GM12801 (cell line): ENCODE data around the gene NKX2-1.

Experiments
- CTCF ChIP-seq: IDR thresholded peaks from one replicate; pipeline ENCODE4 v1.5.1; 2011; ENCODE audit warnings: control low read depth; ENCODE audit not compliant: insufficient read length; ENCODE audit errors: extremely low read depth

NKX2-1 gene

DNA sequence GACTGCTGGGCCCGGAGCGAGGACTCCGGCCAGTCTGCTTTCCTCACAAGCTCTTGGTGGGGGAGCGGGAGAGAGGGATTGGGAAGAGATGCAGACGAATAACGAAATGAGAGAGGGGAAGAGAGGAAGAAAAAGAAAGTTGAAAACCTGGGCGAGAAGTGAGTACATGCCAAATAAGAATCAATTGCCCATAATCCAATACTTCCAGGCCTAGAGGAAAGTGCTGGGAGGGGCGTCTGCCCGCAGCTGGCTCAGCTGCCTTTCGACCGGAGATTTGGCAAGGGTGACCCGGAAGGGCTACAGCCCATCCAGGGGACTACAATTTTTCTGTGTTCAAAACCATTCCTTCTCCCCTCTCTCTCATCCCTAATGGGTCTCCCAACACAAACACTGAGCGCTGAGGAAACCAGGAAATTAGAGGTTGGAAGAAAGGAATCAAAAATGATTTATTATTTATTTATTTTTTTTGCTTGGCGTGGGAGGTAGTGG lies 4.9 kb downstream of the NKX2-1 start:
- TF ChIP-seq CTCF: no peak

- TF ChIP-seq CTCF: no peak
Measured at GRCh38 chr14:36514278-36515104, 5.5 kb downstream of the NKX2-1 start.

DNA sequence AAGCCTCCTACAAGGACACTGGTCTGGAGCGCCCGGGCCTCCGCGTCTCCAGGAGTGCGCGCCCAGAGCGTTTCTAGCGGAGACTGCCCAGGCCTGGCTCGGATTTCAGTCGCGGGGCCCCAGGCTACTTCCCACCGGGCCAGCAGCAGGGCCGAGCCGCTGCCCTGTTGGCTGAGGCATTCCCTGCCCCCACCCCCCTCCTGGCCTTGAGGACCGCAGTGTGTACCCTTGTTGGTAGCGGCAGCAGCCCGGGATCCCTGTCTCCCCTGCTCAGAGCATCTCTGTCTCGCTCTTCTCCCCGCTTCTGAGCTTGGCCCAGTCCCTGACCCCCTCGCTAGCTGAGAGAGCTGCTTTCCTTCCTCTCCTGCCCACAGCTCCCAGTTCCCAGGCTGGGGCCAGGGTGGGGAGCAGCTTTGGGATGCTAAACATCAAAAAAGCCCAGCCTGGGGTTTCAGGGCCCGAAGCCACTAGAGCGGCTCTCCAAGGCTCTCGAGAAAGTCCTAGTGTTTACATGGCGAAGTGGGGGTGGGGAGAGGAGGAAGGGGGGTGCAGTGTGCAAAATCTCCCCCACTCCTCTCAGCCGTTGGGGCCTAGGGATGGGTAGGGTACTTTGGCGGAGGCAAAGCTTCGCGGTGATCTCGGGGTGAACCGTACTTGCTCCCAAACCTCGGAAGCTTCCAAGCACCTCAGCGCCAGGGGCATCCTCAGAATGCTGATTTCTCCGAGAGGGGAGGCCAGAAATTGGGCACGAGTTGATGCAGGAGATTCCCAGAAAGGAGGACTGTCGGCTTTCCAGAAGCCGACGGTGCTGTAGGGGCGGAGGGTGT lies 6.4 kb downstream of the NKX2-1 start:
- no peak for TF ChIP-seq CTCF

- TF ChIP-seq CTCF: no peak
Measured at GRCh38 chr14:36513012-36513420, 7.0 kb downstream of the NKX2-1 start.

DNA sequence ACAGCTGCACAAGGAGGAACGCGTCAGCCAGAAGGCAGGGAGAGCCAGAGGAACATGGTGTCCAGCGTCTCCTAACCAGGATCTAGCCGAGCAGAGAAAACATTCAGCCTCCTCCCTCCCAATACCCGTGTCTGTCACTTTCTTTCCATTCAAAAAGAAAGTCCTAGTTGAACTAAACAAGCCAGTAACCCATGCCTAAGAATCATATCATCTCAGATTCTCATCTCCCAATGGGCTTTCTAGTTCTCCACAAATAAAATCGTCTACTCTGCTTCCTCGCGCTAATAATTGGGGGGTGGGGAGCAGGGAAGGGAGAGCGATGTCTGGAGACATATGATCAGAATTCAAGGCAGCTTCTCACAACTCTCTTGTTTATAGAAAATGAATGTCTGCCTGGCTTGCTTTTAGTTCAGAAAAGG lies 7.4 kb downstream of the NKX2-1 start:
- TF ChIP-seq CTCF: no peak

- TF ChIP-seq CTCF: no peak
Measured at GRCh38 chr14:36511981-36512584, 7.9 kb downstream of the NKX2-1 start.

DNA sequence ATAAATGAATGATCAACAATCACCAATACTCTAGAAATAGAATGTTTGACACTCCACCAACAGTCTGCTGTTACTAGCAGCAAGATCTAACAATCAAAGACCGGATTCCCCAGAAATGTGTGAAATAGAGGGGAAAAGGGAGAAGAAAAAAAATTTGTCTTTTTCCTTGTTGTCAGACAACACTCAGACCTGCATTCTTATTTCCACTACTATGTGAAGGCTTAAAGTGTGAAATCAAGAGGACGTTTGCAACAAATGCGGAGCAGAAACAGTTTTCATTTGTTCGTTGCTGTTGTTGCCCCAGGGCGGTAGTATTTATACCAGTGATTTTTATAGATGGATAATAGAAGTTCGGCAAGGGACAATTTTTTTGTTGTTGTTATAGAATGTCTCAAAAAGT lies 9.2 kb downstream of the NKX2-1 start:
- no peak for TF ChIP-seq CTCF
